ENCODE measurements around the gene HHIPL1.

The HHIPL1 gene

GRCh38 chr14:99718031-99718810, 73.3 kb downstream of the HHIPL1 start:
- DNase-seq = no peak

GRCh38 chr14:99718811-99719192, 73.9 kb downstream of the HHIPL1 start:
- no peak for DNase-seq

GRCh38 chr14:99720941-99721791, 76.2 kb downstream of the HHIPL1 start:
- DNase-seq = no peak

- no peak for DNase-seq
These were observed 77.0 kb downstream of the HHIPL1 start for GRCh38 chr14:99721792-99722516.

- DNase-seq = no peak
These were observed 77.8 kb downstream of the HHIPL1 start for GRCh38 chr14:99722741-99723140.

- DNase-seq = no peak
These were observed 79.4 kb downstream of the HHIPL1 start for GRCh38 chr14:99724196-99724891.

DNA sequence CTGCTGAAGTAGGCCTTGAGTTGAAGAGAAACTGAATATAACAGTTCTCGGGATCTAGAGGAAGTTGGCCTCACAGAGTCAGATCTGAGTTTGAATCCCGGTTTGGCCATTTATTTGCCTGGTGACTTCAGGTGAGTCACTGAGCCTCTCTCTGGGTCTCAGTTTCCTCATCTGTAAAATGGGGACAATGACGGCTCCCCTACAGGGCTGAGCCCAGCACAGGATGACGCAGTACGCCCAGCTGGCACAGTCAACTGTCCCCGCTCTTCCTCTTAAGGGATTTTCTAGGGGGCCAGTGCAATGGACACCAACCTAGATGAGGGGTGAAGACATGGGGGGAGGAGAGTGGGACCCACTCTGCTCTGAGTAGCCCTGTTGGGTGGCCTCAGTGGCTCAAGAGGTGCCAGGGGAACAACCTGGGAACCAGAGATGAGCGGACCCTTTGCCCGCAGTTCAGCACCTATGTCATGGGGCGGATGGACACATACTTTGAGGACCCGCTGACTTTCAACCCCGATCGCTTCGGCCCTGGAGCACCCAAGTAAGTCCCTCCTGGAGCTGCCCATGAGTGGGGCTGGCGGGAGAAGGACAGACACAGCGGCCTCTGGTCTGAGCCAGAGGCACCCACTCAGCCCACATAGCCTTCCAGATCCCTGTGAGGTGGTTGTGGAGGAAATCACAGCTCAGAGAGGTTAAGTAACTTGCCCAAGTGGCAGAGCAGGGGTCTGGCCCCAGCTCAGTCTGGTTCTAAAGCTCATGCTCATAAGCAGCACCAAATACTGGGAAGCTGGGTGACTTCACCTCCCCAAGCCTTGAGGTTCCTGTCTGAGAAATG, 80.2 kb downstream of the HHIPL1 start:
- DNase-seq = no peak

DNA sequence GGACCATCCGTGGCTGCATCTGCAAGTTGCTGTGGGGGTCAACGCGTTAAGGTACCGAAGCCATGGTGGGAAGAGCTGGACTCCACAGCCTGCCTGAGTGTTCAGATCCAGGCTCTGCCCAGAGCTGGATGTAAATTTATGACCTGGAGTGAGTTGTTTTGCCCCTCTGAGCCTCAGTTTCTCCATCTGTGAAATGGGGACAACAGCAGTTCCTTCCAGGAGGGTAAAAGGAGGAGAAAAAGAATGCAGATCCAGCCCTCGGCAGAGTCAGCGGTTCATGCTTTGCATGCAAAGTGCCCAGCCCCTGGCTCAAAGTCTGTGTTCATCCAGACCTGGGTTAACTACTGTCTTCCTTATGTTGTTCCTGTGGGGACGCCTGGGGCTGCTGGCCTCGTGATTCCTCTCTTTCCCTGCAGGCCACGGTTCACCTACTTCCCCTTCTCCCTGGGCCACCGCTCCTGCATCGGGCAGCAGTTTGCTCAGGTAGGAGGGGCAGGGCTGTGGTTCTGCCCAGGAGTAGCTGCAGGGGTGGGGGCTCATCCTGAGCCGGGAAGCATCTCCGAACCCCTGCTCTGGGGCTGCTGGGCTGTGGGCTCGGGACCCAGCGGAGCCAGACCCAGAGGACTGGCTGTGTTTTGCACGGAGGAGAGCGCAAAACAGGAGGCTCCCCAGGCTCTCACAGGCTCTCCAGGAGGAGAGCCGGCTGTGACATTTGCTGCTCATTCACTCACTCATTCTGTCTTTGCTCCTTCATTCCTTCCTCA, 81.0 kb downstream of the HHIPL1 start:
- DNase-seq = no peak

GRCh38 chr14:99726538-99727095, 81.7 kb downstream of the HHIPL1 start:
- no peak for DNase-seq

DNA sequence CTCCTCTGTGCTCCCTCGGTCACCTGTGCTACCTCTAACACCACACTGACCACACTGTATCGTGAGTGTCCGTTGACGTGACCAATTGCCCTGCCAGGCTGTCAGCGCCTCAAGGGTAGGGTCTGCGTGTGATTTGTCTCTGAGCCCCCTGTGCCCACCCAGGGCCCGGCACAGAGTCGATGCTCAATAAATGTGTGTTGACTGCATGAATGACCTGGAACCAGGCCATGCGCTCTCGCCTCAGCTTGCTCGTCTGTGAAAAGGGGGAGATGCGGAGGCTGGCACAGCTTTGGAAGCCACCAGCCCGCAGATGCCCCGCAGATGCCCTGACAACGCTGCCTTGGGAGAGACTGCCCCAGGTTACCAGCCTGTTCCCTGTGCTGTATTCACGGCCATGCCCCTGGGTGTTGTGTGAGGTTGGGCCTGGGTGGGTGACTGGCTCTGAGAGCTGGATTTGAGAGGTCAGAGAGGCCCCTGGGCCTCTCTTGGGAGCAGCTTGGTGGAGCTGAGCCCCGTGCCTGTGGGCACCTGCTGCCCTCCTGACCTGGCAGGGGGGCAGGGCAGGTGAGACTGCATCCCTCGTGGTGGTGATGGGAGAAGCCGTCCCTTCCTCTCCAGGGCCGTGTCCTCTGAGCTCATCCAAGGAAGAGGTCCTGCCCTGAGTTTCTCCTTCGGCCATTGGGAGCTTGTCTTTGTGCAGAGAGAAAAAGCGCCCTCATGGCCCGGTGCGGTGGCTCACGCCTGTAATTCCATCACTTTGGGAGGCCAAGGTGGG, 82.4 kb downstream of the HHIPL1 start:
- DNase-seq = no peak

DNA sequence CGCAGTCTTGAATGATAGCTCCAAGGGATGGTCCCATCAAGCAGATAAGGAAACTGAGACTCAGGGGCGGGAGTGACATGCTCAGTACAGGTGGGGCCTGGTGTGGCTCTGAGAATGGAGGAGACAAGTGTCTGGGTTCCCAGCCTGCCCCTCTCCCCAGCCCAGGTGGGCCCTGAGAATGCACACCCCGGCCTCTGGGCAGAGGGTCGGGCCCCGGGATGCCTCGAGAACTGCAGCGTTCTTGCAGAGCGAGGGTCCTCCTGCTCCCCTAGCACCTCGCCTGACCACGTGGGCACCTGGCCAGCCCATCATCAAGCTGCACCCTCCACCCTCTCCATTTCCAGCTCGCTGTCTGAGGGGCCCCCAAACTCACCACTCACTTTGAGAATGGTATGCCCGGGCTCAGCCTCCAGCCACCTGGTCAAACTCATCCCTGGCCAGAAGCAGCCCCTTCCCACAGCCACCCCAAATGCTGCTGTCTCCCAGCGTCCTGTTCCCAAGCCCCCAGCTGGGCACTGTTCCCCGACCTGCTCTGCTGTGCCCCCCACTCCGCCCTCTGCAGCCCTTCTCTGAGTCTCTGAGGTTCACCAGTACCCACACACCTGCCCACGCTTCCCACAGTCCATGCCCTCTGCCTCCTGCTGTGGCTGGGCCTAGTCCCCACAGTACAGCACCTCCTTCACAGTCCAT, 83.4 kb downstream of the HHIPL1 start:
- no peak for DNase-seq

DNA sequence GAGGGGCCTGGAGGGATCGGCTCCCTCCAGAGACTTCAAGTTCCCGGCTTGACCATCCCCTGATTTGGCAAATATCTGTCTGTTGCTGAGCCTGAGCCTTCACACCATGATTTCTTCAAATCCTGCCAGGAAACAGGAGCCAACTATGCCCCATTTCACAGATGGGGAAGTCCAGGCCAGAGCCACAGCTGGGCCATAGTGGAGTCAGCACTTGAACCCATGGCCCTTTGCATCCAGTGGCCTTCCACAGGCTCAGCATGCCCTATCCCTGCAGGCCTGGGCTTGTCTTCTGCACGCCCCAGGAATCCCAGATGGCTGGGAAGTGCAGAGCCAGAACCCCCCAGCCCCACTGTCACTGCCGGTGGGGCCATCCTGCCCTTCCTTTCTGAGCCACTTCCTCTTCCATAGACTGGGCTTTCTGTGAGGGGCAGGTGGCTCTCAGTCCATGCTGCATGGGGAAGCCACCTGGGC, 84.1 kb downstream of the HHIPL1 start:
- no peak for DNase-seq
